PC-3 (cell line): Measurements from ENCODE around the gene CFLAR. TPM values are rescaled to one million over a fixed set of nuclear protein-coding genes. Genes with fewer than 3 reads are reported as not detected.
A peak's percentile ranks its signal among the peaks of the same experiment; 100 is the strongest.

Experiments used
- ATAC-seq: fragments of 200-7000 bp; cut with Tn5 transposase; 2 replicates; pipeline ENCODE4 v1.9.1; 2020; ENCODE audit warnings: mild to moderate bottlenecking, moderate library complexity
- BruUV-seq: library from RNA; stranded (reverse); fragments of 400-500 nt; replicated peaks from 2 replicates; lab custom pipeline; 2021; lab: Mats Ljungman, UMichigan
- CTCF ChIA-PET: fragments of 300-600 bp; sonication (Branson Sonifier 250); formaldehyde crosslinking; loops from one replicate; lab custom pipeline; 2022; ENCODE audit warnings: antibody characterized with exemption; lab: Charles Lee
- POLR2A ChIA-PET: fragments of 300-600 bp; sonication (Branson Sonifier 250); formaldehyde crosslinking; loops from one replicate; lab custom pipeline; 2022; ENCODE audit warnings: antibody characterized with exemption; ENCODE audit not compliant: unreplicated experiment; lab: Charles Lee
- DNase-seq: peaks from one replicate; pipeline ENCODE4 v3.0.0-alpha.2; 2015
- H2AFZ ChIP-seq: fragments of 300-600 bp; sonication (generic); 2 replicates; pipeline ENCODE4 v1.6.0; 2016; ENCODE audit warnings: antibody characterized with exemption, low read length
- H3F3A ChIP-seq: fragments of 300-600 bp; sonication (generic); one replicate; pipeline ENCODE4 v1.6.0; 2017; ENCODE audit warnings: antibody characterized with exemption, low read length, control low read depth, mild to moderate bottlenecking; ENCODE audit not compliant: unreplicated experiment
- H3K27ac ChIP-seq: fragments of 300-600 bp; sonication (generic); 2 replicates; pipeline ENCODE4 v1.5.1; 2016; ENCODE audit warnings: mild to moderate bottlenecking, low read length
- H3K27me3 ChIP-seq: fragments of 300-600 bp; sonication (generic); 2 replicates; pipeline ENCODE4 v1.6.1; 2016; ENCODE audit warnings: low read length, mixed read lengths
- H3K36me3 ChIP-seq: fragments of 300-600 bp; sonication (generic); 2 replicates; pipeline ENCODE4 v1.6.1; 2016; ENCODE audit warnings: low read depth, mixed run types, low read length, mixed read lengths
- H3K4me1 ChIP-seq: fragments of 300-600 bp; sonication (generic); 2 replicates; pipeline ENCODE4 v1.5.1; 2016; ENCODE audit warnings: low read length; ENCODE audit not compliant: insufficient read depth
- H3K4me2 ChIP-seq: fragments of 300-600 bp; sonication (generic); 2 replicates; pipeline ENCODE4 v1.6.0; 2016; ENCODE audit warnings: low read length
- H3K4me3 ChIP-seq: fragments of 300-600 bp; sonication (generic); 2 replicates; pipeline ENCODE4 v1.5.1; 2016; ENCODE audit warnings: mild to moderate bottlenecking, low read length, mixed read lengths
- H3K79me2 ChIP-seq: fragments of 300-600 bp; sonication (generic); 2 replicates; pipeline ENCODE4 v1.6.1; 2017; ENCODE audit warnings: low read length, mixed read lengths
- H3K9ac ChIP-seq: fragments of 300-600 bp; sonication (generic); 2 replicates; pipeline ENCODE4 v1.6.0; 2016; ENCODE audit warnings: mild to moderate bottlenecking, low read length
- H3K9me2 ChIP-seq: fragments of 300-600 bp; sonication (generic); replicated peaks from 2 replicates; pipeline ENCODE4 v1.6.1; 2016; ENCODE audit warnings: mixed run types, low read length, mixed read lengths
- H3K9me3 ChIP-seq: fragments of 300-600 bp; sonication (generic); 2 replicates; pipeline ENCODE4 v1.6.1; 2016; ENCODE audit warnings: low read length, mixed read lengths
- H4K20me1 ChIP-seq: fragments of 300-600 bp; sonication (generic); 2 replicates; pipeline ENCODE4 v1.6.1; 2016; ENCODE audit warnings: low read length, mixed read lengths
- EZH2 ChIP-seq: fragments of 300-600 bp; sonication (generic); IDR thresholded peaks from one replicate; pipeline ENCODE4 v1.6.1; 2017; ENCODE audit warnings: antibody characterized with exemption, mild to moderate bottlenecking, low read length; ENCODE audit not compliant: unreplicated experiment
- EZH2phosphoT487 ChIP-seq: fragments of 300-600 bp; sonication (generic); IDR thresholded peaks from 2 replicates; pipeline ENCODE4 v1.6.1; 2018; ENCODE audit warnings: mild to moderate bottlenecking, antibody characterized with exemption, low read length, borderline replicate concordance
- intact Hi-C: fragments of 100-400 bp; cut with micrococcal nuclease; formaldehyde crosslinking; loops from 2 replicates; pipeline ENCODE4 v1.9.0; 2023
- total RNA-seq: library from RNA; depleted of rRNA; stranded (reverse); fragments of >200 nt; gene quantifications from 2 replicates; pipeline ENCODE4 v1.2.3, GENCODE V29; 2014
- TF ChIP-seq, protein P1 (sequence below): fragments of 300-600 bp; sonication (generic); conservative IDR thresholded peaks from 2 replicates; pipeline ENCODE4 v1.5.1; 2017; ENCODE audit warnings: antibody characterized with exemption, low read depth, mild to moderate bottlenecking, low read length

Gene CFLAR
- total RNA-seq, 1 experiment from 2014 or later, result 33.5 TPM

DNA sequence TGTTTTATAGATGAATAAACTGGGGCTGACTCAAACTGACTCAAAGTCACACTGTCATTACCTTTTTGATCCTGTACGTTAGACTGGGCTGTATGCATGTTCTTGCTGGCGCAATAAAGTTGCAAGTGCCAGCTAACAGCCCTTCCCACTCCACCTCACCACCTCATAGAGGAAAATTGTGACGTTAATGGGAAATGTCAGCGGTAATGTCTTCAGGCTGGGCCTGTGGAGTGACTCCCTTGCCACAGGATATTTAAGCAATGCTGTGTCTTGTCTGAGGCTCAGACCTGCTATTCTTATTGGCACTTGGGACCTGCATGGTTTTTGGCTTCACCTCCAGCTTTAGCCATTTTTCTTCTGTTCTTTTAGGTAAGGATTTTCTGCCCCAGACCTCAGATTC is 41.7 kb downstream of the CFLAR start:
- H3K4me3 ChIP-seq, result no peak overlapping the region
- H3K9me3 ChIP-seq, result no peaks in the 10 kb centered on the region
- ChIA-PET CTCF (interaction anchor here (0.6 to 1.7 kb wide), 9 partner anchors 8 to 810 kb away, joined by 3 to 27 read pairs (median 4); no protein-coding TSS in a partner anchor), POLR2A (no interaction called here)
- BruUV-seq, result no TSS peak
- no peaks in the 10 kb centered on the region for H3K27me3 ChIP-seq
- no peaks in the 10 kb centered on the region for H4K20me1 ChIP-seq
- H3K79me2 ChIP-seq, result peaks cover 7% of the 10 kb centered on the region
- intact Hi-C loops, result loop anchor here (1.0 to 10.0 kb wide), 5 partner anchors 8 to 250 kb away; partner anchors contain the start of genes HYCC2 and ORC2
- peak overlapping the region; percentile 86 for H3K27ac ChIP-seq
- H2AFZ ChIP-seq, result peak overlapping the region; percentile 58; the same call in 1 of the 2 replicates
- peaks cover 8% of the 10 kb centered on the region; the same call in 1 of the 2 replicates for H3K36me3 ChIP-seq
- TF ChIP-seq, protein P1, sequence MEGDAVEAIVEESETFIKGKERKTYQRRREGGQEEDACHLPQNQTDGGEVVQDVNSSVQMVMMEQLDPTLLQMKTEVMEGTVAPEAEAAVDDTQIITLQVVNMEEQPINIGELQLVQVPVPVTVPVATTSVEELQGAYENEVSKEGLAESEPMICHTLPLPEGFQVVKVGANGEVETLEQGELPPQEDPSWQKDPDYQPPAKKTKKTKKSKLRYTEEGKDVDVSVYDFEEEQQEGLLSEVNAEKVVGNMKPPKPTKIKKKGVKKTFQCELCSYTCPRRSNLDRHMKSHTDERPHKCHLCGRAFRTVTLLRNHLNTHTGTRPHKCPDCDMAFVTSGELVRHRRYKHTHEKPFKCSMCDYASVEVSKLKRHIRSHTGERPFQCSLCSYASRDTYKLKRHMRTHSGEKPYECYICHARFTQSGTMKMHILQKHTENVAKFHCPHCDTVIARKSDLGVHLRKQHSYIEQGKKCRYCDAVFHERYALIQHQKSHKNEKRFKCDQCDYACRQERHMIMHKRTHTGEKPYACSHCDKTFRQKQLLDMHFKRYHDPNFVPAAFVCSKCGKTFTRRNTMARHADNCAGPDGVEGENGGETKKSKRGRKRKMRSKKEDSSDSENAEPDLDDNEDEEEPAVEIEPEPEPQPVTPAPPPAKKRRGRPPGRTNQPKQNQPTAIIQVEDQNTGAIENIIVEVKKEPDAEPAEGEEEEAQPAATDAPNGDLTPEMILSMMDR, result no peak
- TF ChIP-seq EZH2 (no peak), EZH2phosphoT487 (no peak)
- no peaks in the 10 kb centered on the region for H3F3A ChIP-seq
- ATAC-seq (peak; percentile 89), DNase-seq (peak; percentile 65)
- no peaks in the 10 kb centered on the region for H3K9me2 ChIP-seq
- H3K4me2 ChIP-seq, result peak overlapping the region; percentile 43
- peak overlapping the region; percentile 64 for H3K9ac ChIP-seq
- peaks cover 9% of the 10 kb centered on the region for H3K4me1 ChIP-seq

DNA sequence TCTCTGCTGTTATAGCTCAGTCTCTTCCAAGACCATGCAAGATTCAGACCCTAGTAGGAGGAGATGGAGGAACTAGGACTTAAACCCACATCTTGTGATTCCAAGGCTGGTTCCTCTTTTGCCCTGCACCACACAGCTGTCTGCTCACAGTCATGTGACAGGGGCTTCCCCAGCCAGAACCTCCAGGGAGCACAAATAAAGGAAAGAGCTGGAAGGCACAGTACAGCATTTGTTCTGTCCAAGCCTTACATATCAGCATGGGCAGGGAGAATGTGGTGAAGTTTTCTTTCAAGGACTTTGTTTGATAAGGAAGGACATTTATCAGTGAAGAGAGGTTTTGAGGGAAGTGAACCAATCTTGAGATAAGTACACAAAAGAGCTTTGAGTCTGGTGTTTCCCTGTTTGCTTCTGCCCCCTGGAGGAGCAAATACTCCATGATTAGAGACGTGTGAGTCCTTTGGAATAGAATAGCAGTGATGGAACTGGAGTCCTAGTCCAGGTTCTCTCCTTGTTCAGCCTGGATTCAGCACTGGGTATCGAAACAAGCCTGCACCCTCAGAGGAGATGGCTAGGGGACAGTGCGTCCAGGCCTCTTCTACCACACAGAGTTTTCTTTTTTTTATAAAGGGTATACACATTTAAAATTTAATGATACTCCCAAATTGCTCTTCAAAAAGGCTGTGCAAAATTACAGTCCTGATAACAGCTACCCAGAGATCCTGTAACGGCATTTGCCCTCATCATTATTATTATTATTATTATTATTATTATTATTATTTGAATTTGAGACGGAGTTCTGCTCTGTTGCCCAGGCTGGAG is 42.4 kb downstream of the CFLAR start:
- Histone ChIP-seq H4K20me1 (no peaks in the 10 kb centered on the region), H3K9ac (peak overlapping the region; percentile 64), H3K36me3 (peaks cover 10% of the 10 kb centered on the region; the same call in 1 of the 2 replicates), H3K4me2 (peak overlapping the region; percentile 43), H3K27ac (peak overlapping the region; percentile 86), H3K9me3 (no peaks in the 10 kb centered on the region), H3K4me1 (peaks cover 9% of the 10 kb centered on the region), H3K4me3 (no peak overlapping the region), H3K27me3 (no peaks in the 10 kb centered on the region), H3F3A (no peaks in the 10 kb centered on the region), H2AFZ (peak overlapping the region; percentile 58; the same call in 1 of the 2 replicates), H3K79me2 (peaks cover under 1% of the 10 kb centered on the region; the same call in 1 of the 2 replicates), H3K9me2 (no peaks in the 10 kb centered on the region)
- ChIA-PET POLR2A (no interaction called here), CTCF (interaction anchor here (0.6 to 1.7 kb wide), 11 partner anchors 9 to 811 kb away, joined by 3 to 27 read pairs (median 4); no protein-coding TSS in a partner anchor)
- ATAC-seq (peak; percentile 87), DNase-seq (peak; percentile 86)
- BruUV-seq, result TSS peak; percentile 61
- TF ChIP-seq, protein P1, result peak; percentile 90
- no peak for TF ChIP-seq EZH2phosphoT487
- intact Hi-C loops, result loop anchor here (1.0 to 10.0 kb wide), 5 partner anchors 9 to 251 kb away; partner anchors contain the start of genes HYCC2 and ORC2

DNA sequence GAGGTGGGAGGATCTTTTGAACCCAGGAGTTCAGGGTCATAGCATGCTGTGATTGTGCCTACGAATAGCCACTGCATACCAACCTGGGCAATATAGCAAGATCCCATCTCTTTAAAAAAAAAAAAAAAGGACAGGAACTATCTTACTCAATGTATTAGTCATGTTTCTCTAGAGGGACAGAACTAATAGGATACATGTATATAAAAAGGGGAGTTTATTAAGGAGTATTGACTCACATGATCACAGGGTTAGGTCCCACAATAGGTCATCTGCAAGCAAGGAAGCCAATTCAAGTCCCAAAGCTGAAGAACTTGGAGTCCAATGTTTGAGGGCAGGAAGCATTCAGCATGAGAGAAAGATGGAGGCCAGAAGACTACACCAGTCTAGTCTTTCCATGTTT is 48.2 kb downstream of the CFLAR start:
- ATAC-seq (no peak), DNase-seq (no peak)
- H4K20me1 ChIP-seq, result no peaks in the 10 kb centered on the region
- no TSS peak for BruUV-seq
- intact Hi-C loops, result no loop called here
- H3K36me3 ChIP-seq, result peaks cover 26% of the 10 kb centered on the region; the same call in 1 of the 2 replicates
- POLR2A ChIA-PET, result no interaction called here
- no peaks in the 10 kb centered on the region for H3K9me2 ChIP-seq
- H3K79me2 ChIP-seq, result no peaks in the 10 kb centered on the region
- no peaks in the 10 kb centered on the region for H3K9me3 ChIP-seq
- no peak overlapping the region for H2AFZ ChIP-seq
- no peak overlapping the region for H3K4me2 ChIP-seq
- H3K9ac ChIP-seq, result no peak overlapping the region
- H3F3A ChIP-seq, result no peaks in the 10 kb centered on the region
- no peaks in the 10 kb centered on the region for H3K4me1 ChIP-seq
- CTCF ChIA-PET, result no interaction called here
- no peak overlapping the region for H3K27ac ChIP-seq
- H3K4me3 ChIP-seq, result no peak overlapping the region
- H3K27me3 ChIP-seq, result no peaks in the 10 kb centered on the region
- TF ChIP-seq, protein P1, result no peak
- TF ChIP-seq EZH2 (no peak), EZH2phosphoT487 (no peak)
